ENCODE measurements around the gene SGTA.

The SGTA gene

DNA sequence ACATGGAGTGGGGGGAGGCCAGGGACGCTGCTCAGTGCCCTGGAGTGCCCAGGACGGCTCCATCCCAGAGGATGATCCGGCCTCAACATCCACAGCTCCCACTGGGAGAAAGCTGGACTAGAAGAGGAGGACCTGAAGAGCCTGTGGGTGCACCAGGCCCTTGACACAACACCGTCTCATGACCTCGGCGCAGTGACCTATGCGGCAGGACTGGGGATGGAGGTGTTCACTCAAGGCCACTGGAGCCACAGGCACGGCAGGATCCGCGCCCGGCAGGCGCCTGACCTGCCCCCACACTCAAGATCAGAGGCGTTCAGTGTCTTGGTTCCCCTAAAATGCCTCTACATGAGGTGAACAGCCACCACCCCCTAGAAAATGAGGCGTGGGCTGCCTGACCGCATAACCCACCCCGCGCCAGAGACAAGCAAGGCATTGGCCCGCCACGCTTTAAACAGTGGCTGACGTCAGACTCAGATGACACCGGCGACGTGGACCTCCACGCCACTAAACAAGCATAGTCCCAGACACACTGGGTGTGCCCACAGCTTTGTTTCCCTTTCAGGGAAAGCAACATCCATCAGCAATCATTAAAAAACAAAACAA, 8.0 kb downstream of the SGTA start:
- intact Hi-C loops (cut with DNase I), result no loop called here
- peak in 1 of 10 donors; percentile 63 for DNase-seq

DNA sequence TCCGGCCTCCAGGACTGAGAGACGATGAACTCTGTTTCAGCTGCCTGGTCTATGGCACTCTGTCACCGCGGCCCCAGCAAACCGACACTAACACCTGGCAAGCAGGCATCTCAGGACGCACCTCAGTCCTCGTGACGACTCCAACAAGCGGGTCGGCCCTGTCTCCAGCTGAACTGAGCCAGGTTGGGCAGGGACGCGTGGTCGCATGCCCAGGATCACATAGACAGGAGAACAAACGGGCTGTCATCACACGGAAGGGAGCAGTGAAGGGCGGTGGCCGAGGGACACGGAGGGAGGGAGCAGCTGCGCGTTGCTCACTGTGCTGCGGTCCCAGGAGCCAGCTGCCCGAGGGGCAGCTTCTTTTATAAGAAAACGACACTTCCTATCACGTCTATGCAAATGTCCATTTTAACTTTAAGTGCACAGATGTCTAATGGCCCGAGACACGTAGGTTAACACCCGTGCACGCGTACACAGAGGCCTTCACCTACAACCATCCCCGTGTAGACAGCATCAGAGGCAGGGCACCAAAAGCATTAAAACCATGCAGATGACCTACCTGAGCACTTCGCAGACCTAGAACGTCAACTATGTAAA, 8.9 kb downstream of the SGTA start:
- intact Hi-C loops (cut with DNase I), result no loop called here
- DNase-seq, result peak in 1 of 10 donors; percentile 66

DNA sequence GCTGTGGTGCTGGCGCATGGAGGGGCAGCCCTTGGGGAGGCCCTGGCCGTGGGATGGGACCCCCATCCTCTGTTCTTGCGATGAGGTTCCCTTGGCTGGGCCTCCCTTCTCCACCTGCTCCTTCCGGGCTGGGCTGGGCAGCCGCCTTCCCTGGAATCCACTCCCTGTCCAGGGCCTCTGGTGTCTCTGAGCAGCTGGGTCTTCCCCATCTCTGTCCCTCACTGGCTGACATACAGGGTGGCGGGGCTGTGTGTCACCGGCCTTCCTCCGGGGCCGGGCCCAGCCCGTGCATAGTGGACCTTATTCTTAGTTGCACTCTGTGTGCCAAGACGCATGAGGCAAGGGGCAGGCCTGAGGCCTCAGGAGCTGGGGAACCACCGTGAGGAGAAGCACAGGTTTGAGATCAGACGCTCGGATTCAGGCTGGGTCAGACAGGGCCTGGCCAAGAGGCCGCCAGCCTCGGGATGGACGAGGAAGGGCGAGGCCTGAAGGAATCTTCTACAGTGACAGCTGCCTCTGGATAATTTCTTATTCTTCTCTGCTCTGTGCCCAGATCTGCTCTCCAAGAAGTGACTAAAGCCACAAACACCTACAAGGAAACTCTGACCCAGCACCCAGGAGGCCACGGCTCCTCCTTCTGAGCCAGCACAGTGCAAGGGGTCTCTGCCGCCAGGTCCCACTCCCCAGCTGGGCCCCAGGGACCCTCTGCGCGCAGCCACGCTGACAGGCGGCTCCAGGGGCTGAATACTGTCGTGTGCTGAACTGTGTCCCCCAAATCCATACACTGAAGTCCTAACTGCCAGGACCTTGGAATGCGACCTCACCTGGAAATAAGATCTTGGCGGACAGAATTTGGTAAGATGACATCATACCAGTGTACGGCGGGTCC, 11.0 kb downstream of the SGTA start:
- intact Hi-C loops (cut with DNase I), result no loop called here
- peak in 1 of 10 donors; percentile 59 for DNase-seq

DNA sequence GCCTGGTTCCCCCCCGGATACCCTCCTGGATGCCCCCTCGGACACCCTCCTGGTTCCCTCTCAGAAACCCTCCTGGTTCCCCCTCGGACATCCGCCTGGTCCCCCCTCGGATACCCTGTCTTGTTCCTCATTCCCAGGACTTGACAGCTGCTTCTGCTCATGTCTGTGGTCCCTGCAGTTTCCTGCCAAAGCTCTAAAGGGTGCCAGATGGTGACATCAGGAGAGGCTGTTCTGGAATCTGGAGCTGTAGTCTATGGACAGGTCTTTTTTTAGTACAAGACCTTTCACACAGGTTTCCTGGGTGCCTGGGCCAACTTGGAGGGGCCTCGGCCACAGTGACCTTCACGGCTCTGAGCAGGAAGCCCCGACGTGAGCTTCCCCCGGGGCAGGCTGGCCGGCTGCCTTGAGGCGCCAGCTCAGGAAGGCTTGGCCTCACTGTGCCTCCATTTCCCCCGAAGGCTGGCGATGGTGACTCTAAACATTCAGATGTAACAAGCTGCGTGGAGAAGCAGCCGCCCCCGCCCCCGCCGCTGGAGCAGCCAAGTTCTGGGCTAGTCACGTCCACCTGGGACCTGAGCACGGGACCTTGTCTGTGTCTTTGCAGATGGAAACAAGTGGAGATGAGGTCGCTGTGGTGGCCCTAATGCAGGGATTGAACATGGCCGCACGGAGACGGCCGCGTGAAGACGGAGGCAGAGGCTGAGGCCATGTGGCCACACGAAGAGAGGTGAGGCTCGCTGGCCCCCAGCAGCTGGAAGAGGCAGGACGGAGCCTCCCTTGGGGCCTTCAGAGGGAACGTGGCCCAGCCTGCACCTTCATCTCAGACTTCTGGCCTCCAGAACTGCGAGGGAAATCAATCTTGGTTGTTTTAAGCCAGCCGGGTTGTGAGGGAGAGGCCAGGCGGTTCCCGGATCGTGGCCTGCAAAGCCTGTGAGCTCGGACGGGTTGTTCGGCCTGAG, 12.7 kb downstream of the SGTA start:
- DNase-seq, result peak in 4 of 10 donors; percentile 34 to 90 (median 57)
- intact Hi-C loops (cut with DNase I), result no loop called here

DNA sequence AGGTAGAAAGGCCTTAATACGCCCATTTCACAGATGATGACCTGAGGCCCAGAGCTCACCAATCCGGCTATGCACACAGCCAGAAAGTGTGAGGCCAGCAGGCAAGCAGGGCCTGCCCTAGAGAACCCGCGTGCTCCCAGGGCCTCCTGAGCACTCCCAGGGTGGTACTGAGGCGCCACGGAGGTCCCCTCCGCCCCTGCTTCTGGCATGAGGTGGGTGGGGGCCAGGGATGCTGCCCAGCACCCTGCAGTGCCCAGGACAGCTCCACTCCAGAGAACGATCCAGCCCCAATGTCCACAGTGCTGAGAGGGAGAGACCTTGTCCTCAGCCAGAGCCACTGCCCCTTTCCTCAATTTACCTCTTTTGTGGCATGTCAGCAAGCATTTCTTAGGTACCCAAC, 13.9 kb downstream of the SGTA start:
- intact Hi-C loops (cut with DNase I), result no loop called here
- peak in 1 of 10 donors; percentile 70 for DNase-seq

DNA sequence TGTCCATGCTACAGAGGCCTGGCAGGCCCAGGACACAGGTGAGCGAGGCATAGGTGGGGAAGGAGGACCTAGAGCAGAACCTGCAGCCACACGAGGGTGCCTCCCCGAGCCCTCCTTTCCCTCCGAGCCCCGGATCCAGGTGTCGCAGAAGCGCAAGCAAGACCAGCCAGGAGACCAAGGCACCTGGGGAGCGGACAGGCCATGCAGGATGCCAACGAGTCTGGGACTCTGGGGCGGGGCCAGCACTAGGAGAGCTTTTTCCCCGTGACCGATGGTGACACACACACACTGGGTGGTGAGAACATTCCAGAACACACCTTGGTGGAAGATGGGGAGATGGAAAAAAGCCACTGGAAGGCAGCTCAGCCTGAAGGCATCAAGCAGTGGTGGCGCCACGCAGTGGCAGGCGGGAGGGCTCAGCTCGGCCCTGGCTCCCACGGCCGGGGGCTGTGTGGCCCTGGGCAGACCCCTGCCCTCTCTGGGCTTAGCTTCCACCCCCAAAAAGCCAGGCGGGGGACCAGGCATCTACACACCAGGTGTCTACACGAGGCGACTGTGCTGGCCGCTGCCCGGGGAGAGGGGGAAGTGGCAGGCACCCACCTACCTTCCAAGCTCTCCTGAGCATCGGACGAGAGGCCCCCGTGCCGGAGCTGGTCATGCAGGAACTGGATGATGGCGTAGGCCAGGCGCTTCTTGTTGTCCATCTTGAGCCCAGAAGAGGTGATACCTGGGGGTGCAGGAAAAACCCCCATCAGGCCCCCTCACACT, 14.5 kb downstream of the SGTA start:
- intact Hi-C loops (cut with DNase I), result no loop called here

DNA sequence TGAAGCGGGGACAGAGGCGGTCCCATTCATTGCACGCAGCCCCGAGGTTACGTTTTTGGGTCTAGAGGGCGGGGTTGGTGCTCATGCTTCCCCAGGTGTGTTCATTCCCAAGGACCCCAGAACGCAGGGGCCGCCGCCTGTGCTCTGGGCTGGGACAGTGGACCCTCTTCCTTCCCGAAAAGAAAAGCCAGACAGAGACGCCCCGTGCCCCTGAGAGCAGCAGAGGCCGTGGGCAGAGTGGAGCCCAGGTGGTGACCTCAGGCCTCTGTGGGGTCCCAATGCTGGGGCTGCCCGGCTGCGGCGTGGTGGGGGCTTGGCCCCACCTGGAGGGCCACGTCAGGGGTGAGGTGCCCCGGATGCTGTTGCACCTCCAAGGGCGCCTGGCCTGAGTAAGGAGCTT, 15.4 kb downstream of the SGTA start:
- DNase-seq, result peak in 1 of 10 donors; percentile 54
- intact Hi-C loops (cut with DNase I), result no loop called here

More for the DNA sequence above, 14.5 kb downstream of the SGTA start:
- peak in 2 of 10 donors; percentile 54 to 81 for DNase-seq

DNA sequence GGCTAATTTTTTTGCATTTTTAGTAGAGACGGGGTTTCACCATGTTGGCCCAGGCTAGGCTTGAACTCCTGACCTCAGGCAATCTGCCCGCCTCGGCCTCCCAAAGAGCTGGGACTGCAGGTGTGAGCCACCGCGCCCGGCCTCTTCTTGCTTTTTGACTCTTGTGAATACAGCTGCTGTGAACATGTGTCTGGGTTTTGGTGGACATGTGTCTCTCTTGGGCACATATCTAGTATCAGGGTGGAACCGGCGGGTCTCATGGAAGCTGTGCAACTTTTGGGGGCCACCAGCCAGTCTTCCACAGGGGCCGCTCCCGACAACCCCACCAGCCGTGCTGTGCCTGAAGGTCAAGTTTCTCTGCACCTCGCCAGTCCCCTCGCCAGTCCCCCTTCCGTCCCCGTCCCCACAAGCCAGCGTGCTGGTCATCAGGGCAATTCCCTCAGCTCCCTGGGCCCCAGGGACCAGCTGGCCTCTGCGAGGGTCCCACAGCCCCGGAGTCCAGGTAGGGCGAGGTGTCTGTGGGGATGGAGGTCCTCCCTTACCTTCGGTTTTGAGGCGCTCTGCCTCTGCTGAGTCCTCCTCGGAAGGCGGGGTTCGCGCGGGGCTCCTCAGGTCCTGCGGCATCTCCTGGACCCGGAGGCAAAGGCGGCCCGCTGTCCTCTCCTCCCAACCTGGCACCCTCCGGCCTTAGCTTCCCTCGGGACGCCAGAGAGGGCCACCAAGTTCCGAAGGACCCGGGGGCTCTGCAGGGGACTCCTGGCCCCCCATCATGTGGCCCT, 16.3 kb downstream of the SGTA start:
- DNase-seq, result peak in 2 of 10 donors; percentile 43 to 81
- intact Hi-C loops (cut with DNase I), result no loop called here

DNA sequence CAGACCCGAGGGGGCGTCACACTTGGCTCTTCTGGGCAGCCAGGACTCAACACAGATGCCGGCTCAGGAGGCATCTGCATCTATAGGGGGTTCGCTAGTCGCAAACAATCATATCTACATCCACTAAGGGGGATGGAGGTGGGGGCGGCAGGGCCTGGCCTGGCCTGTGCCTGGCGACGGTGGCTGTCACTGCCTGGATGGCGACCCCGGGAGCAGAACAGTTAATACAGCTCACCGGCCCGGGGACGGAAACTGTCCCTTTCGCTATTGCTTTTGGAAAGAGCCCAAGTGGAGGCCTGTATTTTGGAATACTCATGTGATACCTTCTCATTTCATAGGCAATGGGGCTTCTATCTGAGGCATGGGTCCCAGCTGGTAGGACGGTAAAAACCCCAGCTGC, 17.7 kb downstream of the SGTA start:
- peak in 1 of 10 donors; percentile 73 for DNase-seq
- intact Hi-C loops (cut with DNase I), result no loop called here

DNA sequence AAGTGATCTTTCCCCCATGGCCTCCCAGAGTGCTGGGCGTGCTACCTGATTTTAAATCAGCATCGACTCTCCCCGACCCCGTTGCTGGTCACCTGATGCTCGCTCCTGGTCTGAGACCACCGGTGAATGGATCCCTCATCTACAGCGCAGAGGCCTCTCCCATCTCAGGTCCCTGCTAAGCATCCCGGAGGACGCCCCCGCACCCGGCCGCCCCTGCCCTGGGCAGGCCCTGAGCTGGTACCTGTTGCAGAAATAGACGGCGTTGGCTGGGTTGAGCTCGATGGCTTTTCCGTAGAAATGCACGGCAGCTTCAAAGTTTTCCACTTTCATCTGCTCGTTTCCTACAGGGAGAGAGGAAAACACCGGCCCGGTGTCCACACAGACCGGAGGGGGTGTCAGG, 18.1 kb downstream of the SGTA start:
- no peak for DNase-seq
- intact Hi-C loops (cut with DNase I), result no loop called here

DNA sequence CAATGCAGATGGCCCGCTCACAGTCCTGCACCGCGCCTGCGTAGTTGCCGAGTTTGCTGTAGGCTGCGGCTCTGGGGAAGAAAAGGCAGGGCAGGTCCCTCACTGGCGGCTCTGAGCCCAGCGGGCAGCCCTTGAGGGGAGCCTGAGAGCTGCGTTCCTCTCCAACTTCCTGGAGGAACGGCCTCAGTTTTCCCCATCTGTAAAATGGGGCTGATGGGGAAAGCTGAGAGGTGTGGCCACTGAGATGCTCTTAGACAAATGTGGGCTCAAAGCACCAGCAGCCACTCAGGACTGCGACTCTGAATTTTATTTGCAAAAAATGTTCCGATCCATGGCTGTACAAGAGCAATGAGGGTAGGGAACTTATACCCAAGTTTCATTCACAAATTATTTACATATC, 19.4 kb downstream of the SGTA start:
- intact Hi-C loops (cut with DNase I), result no loop called here

DNA sequence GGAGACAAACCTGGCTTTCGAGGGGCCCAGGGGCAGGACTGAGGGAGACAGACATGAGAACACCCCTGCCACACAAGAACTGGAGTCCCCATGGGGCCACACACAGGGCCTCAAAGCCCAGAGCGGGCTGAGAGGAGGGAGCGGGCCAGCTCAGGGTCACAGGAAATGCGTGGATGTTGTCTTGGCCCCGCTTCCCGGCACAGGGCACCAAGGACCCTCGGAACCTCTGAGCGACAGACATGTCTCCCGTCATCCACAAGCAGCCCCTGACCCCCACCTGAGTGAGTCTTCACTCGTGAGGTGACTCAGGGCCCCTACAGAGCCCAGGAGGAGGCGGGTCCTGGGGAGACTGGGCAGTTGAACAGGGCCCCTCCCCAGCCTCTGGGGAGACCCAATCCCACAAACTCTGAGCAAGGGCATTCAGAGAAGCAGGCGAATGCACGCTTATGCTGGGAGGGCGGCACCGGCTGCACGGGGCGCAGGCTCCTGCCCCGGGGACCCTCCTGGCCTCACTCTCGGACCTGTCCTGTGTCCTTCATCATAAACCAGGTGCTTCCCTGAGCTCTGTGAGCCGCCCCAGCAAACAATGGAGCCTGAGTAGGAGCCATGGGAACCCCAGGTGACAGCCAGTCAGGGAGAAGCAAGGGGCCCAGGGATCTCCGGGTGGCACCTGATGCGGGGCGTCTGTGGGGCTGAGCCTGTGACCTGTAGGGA, 20.1 kb downstream of the SGTA start:
- DNase-seq, result peak in 1 of 10 donors; percentile 52
- intact Hi-C loops (cut with DNase I), result no loop called here

More for the DNA sequence above, 19.4 kb downstream of the SGTA start:
- DNase-seq, result no peak

DNA sequence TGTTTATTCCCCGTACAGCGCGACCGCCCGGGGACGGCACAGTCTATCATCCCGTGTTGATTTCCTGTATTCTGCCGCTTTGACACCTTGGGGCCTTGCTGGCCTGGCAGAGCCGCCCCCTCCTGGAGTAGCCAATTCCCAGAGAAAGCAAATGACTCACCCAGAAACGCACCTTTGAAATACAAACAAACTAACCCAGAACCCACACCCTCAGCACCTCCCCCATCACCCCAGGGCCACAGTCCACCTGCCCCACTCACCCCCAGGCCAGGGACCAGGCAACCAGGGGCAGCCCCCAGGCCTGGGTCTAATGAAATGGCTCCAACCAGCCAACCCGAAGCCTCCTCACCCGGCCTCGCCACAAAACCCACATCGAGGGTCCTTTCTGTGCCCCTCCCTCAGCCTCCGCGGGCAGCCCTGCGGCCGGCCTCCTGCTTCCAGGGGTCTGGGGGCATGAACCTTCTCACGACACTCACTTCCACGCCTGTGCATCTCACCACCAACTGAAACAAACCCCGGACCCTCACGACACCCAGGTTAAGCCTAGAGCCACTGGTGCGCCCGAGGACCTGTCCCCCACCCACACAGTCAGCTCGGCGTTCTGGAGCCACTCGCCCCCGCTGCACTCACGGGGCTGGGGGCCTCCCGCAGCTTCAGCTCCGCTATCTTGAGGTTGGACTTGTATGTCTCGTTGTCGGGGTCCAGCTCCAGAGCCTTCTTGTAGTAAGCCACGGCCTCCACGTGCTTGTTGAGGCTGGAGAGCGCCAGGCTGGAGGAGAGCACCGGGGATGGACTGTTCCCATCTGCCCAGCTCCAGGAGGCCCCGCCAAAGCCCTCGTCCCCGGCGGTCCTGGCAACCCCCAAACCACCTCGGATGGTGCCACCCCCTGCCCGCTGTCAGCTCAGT, 20.9 kb downstream of the SGTA start:
- intact Hi-C loops (cut with DNase I), result no loop called here

DNA sequence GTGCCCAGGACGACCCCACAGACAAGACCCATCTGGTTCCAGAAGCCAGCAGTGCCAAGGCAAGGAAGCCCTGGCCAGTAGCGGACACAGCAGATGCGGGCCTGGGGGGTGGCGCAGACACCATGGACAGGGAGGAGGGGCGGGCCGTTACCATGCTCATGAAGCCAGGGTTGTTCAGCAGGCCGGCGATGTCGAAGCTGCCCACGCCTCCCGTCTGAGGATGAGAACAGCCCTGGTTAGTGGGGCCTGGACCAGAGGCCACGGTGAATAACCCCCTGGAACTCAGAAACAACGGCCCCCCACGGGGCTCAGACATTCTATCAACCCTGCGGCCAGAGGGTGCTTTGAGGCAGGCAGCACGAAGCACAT, 21.8 kb downstream of the SGTA start:
- peak in 1 of 10 donors; percentile 64 for DNase-seq
- intact Hi-C loops (cut with DNase I), result no loop called here

More for the DNA sequence above, 20.9 kb downstream of the SGTA start:
- DNase-seq, result no peak

DNA sequence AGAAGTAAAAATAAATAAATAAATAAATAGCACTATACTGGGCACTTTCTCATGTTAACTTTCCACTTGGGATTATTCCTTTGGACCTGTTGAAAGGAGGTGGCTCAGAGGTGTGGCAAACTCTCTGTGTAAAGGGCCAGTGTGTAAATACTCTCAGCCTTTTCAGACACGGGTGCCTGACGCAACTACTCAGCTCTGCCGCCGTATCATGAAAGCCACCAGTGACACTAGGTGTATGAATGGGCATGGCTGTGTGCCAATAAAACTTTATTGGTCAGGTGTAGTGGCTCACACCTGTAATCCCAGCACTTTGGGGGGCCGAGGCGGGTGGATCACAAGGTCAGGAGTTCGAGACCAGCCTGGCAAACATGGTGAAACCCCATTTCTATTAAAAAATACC, 23.1 kb downstream of the SGTA start:
- intact Hi-C loops (cut with DNase I), result no loop called here
- DNase-seq, result no peak

DNA sequence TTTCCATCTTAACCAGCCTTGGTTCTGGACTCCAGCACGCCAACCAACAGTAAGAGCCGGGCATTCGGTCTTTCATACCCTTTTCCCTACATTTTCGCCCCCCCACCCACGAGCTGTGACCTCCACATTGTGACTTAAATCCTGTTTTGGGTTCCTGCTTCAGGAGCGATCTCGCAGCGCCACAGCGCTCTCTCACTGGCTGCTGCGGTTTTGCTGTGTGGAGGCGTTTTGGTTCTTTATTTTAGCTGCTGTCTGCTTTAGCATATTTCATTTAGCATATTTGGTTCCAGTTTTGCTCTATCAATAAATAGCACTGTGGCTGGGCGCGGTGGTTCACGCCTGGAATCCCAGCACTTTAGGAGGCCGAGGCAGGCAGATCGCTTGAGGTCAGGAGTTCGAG, 23.7 kb downstream of the SGTA start:
- intact Hi-C loops (cut with DNase I), result no loop called here
- peak in 1 of 10 donors; percentile 21 for DNase-seq
